ENCODE data around the gene RPP38. TPM values are rescaled to one million over a fixed set of nuclear protein-coding genes. Genes with fewer than 3 reads are reported as not detected.

Gene RPP38
- total RNA-seq, 1 experiment from 2014 or later = 23.3 TPM

GRCh38 chr10:15131330-15131729 is 34.2 kb downstream of the RPP38 start:
- Histone ChIP-seq H3K4me1 (ENCODE audit: control insufficient read depth in 1 of 2, insufficient read depth in 2 of 2, low read length in 2 of 2) (no peaks in the 10 kb centered on the region), H3K27ac (ENCODE audit: low read depth, low read length) (no peak overlapping the region), H3K9ac (ENCODE audit: low read length) (no peak overlapping the region), H3K4me3 (replicated peaks in 1 of 2; ENCODE audit: low read depth in 1 of 2, low read length in 2 of 2) (no peak overlapping the region), H3K79me2 (ENCODE audit: insufficient read depth, low read length) (no peaks in the 10 kb centered on the region), H3K9me2 (ENCODE audit: insufficient read depth) (no peaks in the 10 kb centered on the region), H3K36me3 (ENCODE audit: control insufficient read depth in 1 of 2, insufficient read depth in 2 of 2, low read length in 2 of 2) (peaks cover 7 to 37% of the 10 kb centered on the region in 2 experiments; a peak in 3 of 4 replicates), H2AFZ (ENCODE audit: low read depth, low read length, poor library complexity, severe bottlenecking) (no peak overlapping the region), H3K27me3 (ENCODE audit: insufficient read depth, low read length) (no peaks in the 10 kb centered on the region), H4K20me1 (ENCODE audit: insufficient read depth) (no peaks in the 10 kb centered on the region), H3K4me2 (ENCODE audit: low read length) (no peak overlapping the region), H3K9me3 (ENCODE audit: control insufficient read depth in 1 of 2, insufficient read depth in 1 of 2, low read depth in 1 of 2, low read length in 2 of 2) (no peaks in the 10 kb centered on the region)
- RAD21 ChIA-PET (ENCODE audit: low non-redundant PET in 1 of 2, low total read pairs in 2 of 2, uncharacterized antibody in 2 of 2, unreplicated experiment in 2 of 2) = interaction anchor here in 1 of 2 experiments (1.2 kb wide), 1 partner anchor 80 kb away, joined by 3 read pairs; no protein-coding TSS in a partner anchor
- TF ChIP-seq EGR1 (IDR thresholded peaks at IDR 0.05; ENCODE audit: low read depth) (no peak), FOSL1 (IDR thresholded peaks at IDR 0.05; ENCODE audit: low read depth) (no peak), ZNF274 (IDR thresholded peaks at IDR 0.05; ENCODE audit: low read depth, low read length) (no peak), TCF7L2 (IDR thresholded peaks at IDR 0.05; ENCODE audit: borderline replicate concordance, extremely low read depth, insufficient read depth, insufficient read length) (no peak), MAX (IDR thresholded peaks at IDR 0.05) (no peak), SRF (IDR thresholded peaks at IDR 0.05; ENCODE audit: low read depth) (no peak), POLR2AphosphoS5 (IDR thresholded peaks at IDR 0.05; ENCODE audit: low read depth, low read length) (no peak), ATF3 (IDR thresholded peaks at IDR 0.05) (no peak), CEBPB (IDR thresholded peaks at IDR 0.05; ENCODE audit: low read depth) (no peak), ZBTB33 (IDR thresholded peaks at IDR 0.05; ENCODE audit: extremely low read depth, insufficient replicate concordance, low read length) (no peak), REST (IDR thresholded peaks at IDR 0.05; ENCODE audit: low read depth) (no peak), POLR2A (IDR thresholded peaks at IDR 0.05; ENCODE audit: borderline replicate concordance, extremely low read depth, insufficient read depth, insufficient read length) (no peak), YY1 (IDR thresholded peaks at IDR 0.05; ENCODE audit: extremely low read depth, insufficient replicate concordance, low read depth, low read length) (no peak), EZH2 (IDR thresholded peaks at IDR 0.05) (no peak), RAD21 (IDR thresholded peaks at IDR 0.05; ENCODE audit: low read depth) (no peak), CTCF (IDR thresholded peaks at IDR 0.05 in 2 of 3, conservative IDR thresholded peaks at IDR 0.05 in 1 of 3; ENCODE audit: borderline replicate concordance in 1 of 3, insufficient read depth in 1 of 3, low read depth in 2 of 3, low read length in 2 of 3) (no peak), JUND (IDR thresholded peaks at IDR 0.05) (no peak), SP1 (IDR thresholded peaks at IDR 0.05; ENCODE audit: low read depth) (no peak), SIN3A (IDR thresholded peaks at IDR 0.05; ENCODE audit: low read depth) (no peak), EZH2phosphoT487 (IDR thresholded peaks at IDR 0.05; ENCODE audit: borderline replicate concordance) (no peak)
- no TSS peak for BruUV-seq (replicated peaks)
- intact Hi-C loops (cut with micrococcal nuclease) = no loop called here
- CTCF ChIA-PET = no interaction called here
- DNase-seq (ENCODE audit: low read depth, low spot score) = no peak
- ATAC-seq = no peak
- POLR2A ChIA-PET = no interaction called here
